HUES48 (cell line): ENCODE measurements around the gene FZD2.
"Not testable (repeated sequence)": the region's sequence is repeated elsewhere in the genome, so short reads cannot be mapped to it uniquely, and the experiment has no call there.

Experiments used
- H3K27ac ChIP-seq: one replicate; pipeline ENCODE4 v1.7.0; 2013; ENCODE audit warnings: low read depth, low read length, inconsistent platforms
- H3K27me3 ChIP-seq: 2 replicates; pipeline ENCODE4 v1.6.1; 2013; ENCODE audit warnings: mild to moderate bottlenecking, low read length; ENCODE audit not compliant: control insufficient read depth, insufficient read depth
- H3K36me3 ChIP-seq: 2 replicates; pipeline ENCODE4 v1.6.1; 2013; ENCODE audit warnings: low read length; ENCODE audit not compliant: control insufficient read depth, insufficient read depth
- H3K4me1 ChIP-seq: 2 replicates; pipeline ENCODE4 v1.6.1; 2013; ENCODE audit warnings: mild to moderate bottlenecking, low read length; ENCODE audit not compliant: control insufficient read depth, insufficient read depth
- H3K4me3 ChIP-seq: 2 replicates; pipeline ENCODE4 v1.5.1; 2013; ENCODE audit warnings: mild to moderate bottlenecking, low read depth, low read length
- H3K9ac ChIP-seq: 2 replicates; pipeline ENCODE4 v1.6.1; 2013; ENCODE audit warnings: mild to moderate bottlenecking, low read depth, low read length, moderate library complexity
- H3K9me3 ChIP-seq: 2 replicates; pipeline ENCODE4 v1.6.1; 2013; ENCODE audit warnings: low read length; ENCODE audit not compliant: control insufficient read depth, insufficient read depth

The FZD2 gene

DNA sequence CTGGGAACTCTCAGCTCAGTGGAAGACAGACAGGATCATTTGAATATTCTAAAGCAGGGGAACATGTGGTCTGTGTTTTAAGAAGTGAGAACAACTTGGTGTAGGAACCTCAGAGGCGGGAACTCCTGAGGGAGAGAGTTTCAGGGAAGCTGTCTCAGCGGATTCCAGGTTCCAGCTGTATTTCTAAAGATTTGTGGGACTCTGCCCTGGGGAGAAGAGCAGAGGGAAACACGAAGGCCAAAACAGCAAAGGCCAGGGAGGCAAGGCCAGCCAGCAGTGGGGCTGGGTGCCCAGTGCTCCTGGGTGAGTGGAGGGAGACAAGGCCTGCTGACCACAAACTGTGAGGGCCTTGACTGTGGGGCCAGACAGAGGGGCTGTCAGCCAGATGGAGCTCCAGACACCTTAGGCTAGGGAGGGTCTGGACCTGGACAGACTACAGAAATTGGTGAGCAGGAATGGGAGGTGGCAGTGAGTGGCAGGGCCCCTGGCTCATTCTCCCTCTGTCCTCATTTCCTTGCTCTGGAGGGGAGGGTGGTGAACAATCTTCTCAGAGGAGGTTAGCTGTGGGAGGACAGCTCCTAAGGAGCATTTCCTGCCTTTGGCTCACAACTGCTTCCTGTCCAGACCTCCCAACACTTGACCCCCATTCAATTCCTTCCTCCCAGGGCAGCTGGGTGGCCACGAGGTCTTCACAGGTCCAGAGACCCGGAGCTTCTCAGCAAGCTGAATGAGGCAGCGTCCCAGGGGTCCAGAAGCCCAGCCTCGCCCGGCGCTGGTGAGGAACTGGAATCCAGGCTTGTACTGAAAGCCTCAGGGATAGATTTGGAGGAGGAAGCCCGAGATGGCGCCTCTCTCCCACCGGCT lies 21.0 kb upstream of the FZD2 start:
- H3K9ac ChIP-seq: no peak overlapping the region
- peaks cover 57% of the 10 kb centered on the region for H3K27me3 ChIP-seq
- peaks cover 26% of the 10 kb centered on the region for H3K4me1 ChIP-seq
- H3K36me3 ChIP-seq: no peaks in the 10 kb centered on the region
- peak overlapping the region; percentile 40 for H3K27ac ChIP-seq
- H3K4me3 ChIP-seq: no peak overlapping the region
- H3K9me3 ChIP-seq: no peaks in the 10 kb centered on the region

GRCh38 chr17:44537922-44538321 lies 19.4 kb upstream of the FZD2 start:
- H3K9me3 ChIP-seq, H3K9ac ChIP-seq, H3K4me3 ChIP-seq, H3K36me3 ChIP-seq, H3K27ac ChIP-seq: not testable (repeated sequence)
- H3K27me3 ChIP-seq: peaks cover 73% of the 10 kb centered on the region
- H3K4me1 ChIP-seq: peaks cover 42% of the 10 kb centered on the region

- Histone ChIP-seq H3K27me3 (peaks cover 76% of the 10 kb centered on the region), H3K4me1 (peaks cover 53% of the 10 kb centered on the region), H3K27ac (peak overlapping the region; percentile 95), H3K36me3 (no peaks in the 10 kb centered on the region), H3K9ac (no peak overlapping the region), H3K4me3 (peak overlapping the region; percentile 40), H3K9me3 (no peaks in the 10 kb centered on the region)
These were observed 17.6 kb upstream of the FZD2 start for GRCh38 chr17:44539673-44540072.

- Histone ChIP-seq H3K36me3 (no peaks in the 10 kb centered on the region), H3K27me3 (peaks cover 82% of the 10 kb centered on the region), H3K4me3 (peak overlapping the region; percentile 19; the same call in 1 of the 2 replicates), H3K27ac (peak overlapping the region; percentile 95), H3K9ac (no peak overlapping the region), H3K9me3 (no peaks in the 10 kb centered on the region), H3K4me1 (peaks cover 58% of the 10 kb centered on the region)
These were observed 16.8 kb upstream of the FZD2 start for GRCh38 chr17:44540246-44541084.

- Histone ChIP-seq H3K4me3 (peak overlapping the region; percentile 28; the same call in 1 of the 2 replicates), H3K36me3 (no peaks in the 10 kb centered on the region), H3K9ac (no peak overlapping the region), H3K4me1 (peaks cover 54% of the 10 kb centered on the region), H3K27ac (peak overlapping the region; percentile 78), H3K9me3 (no peaks in the 10 kb centered on the region), H3K27me3 (peaks cover 83% of the 10 kb centered on the region)
These were observed 15.3 kb upstream of the FZD2 start for GRCh38 chr17:44541884-44542581.

DNA sequence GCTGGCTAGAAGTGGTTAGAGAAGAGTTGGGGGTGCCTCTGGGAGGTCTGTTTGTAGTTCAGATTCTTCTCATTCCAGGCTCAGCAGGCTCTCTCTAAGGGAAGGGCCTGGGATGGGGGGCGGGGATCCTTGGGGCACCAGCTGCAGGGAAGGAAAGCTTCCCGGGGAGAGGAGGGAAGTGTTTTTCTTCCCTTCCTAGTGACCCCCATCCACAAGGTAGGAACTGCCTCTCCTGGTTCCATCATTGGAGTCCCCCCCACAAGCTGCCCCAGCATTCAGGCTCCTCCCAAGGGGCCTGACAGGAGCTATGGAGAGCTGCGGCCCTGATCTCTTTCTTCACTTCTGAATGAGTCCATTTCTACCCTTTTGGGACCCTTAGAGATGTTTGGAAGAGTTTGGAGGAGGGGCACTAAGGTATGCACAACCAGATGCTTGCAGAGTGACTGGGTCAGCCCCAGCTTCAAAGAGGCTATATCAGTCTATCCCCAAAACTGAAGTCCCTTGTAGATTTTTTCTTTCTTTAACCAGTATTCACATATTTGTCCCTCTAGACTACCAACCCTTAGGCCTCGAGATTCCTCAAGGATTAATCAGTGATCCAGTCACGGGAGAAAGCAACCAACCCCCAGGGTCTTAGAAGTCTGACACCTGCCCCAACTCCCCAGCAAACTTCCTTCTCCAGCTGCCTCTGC lies 13.9 kb upstream of the FZD2 start:
- Histone ChIP-seq H3K4me3 (peak overlapping the region; percentile 53), H3K9me3 (no peaks in the 10 kb centered on the region), H3K27me3 (peaks cover 76% of the 10 kb centered on the region), H3K27ac (peak overlapping the region; percentile 96), H3K9ac (no peak overlapping the region; the same call in 1 of the 2 replicates), H3K36me3 (no peaks in the 10 kb centered on the region), H3K4me1 (peaks cover 65% of the 10 kb centered on the region)

DNA sequence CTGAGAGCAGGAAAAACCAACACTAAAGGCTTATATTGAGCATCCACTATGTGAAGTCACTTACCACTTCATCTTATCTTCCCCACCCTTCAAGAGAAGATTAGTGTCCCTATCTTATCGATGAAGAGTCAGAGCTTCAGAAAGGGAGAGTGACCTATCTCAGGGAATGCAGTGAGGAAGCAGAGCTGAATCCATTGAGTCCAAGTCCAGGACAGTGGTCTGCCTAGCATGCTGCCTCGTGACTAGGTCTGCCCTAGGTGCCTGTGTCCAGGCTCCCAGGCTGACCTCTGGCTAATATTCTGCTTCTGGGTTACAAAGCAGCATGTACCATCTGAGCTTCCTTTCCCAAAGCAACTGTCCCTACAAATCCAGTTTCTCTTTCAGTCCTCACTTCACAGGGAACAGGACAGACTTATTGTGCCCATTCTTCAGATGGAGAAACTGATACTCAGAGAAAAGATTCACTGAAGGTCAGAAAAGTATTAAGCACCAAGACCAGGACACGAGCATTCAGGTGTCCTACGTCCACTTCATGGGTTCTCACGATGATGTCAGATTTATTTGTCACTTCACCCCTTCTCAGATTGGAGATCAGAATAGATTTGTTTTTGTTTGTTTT lies 13.3 kb upstream of the FZD2 start:
- Histone ChIP-seq H3K9ac (no peak overlapping the region), H3K27ac (peak overlapping the region; percentile 96), H3K4me1 (peaks cover 69% of the 10 kb centered on the region), H3K9me3 (no peaks in the 10 kb centered on the region), H3K4me3 (peak overlapping the region; percentile 53), H3K36me3 (no peaks in the 10 kb centered on the region), H3K27me3 (peaks cover 76% of the 10 kb centered on the region)

DNA sequence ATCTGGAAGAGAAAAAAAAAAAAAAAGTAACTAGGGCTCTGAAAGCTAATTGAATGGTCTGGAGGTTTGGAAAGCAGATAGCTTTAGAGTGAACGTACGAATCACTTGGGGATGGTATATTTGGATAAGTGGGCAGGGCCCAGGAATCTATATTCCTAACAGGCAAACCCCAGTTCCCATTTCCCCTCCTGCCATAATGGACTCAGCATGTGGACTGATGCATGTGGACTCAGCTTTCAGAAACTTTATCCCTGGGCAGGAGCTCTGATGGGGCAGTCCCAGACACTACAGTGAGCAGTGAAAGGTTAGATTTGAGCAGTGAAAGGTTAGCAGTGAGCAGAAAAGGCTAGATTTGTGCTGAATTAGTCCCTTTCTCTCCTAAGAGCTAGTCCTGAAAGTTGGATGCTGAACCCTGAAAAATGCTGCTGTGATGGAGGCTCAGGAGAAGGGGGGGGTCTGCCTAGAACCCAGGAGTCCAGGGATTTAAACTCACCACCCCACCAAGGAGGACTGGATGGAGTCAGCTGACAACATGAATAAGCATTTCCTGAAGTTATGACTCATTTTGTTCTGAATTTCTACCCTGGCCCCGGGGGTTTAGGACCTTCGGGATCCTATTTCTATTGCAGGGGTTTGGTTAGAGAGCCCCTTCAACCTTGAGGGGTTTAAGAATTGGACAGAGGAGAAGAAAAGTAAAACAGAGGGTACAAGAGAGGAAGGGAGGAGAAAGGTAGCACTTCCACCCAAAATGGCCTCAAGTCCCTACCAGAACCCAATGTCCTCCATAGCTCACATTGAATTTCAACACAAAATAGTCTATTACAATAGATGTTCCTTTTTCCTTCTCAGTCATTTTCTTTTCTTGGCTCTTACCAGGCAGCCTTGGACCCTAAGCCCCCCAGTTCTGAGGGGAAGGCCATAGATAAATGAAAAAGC lies 10.3 kb upstream of the FZD2 start:
- Histone ChIP-seq H3K9ac (no peak overlapping the region), H3K27me3 (peaks cover 76% of the 10 kb centered on the region), H3K36me3 (no peaks in the 10 kb centered on the region), H3K4me3 (no peak overlapping the region), H3K9me3 (no peaks in the 10 kb centered on the region), H3K4me1 (peaks cover 65% of the 10 kb centered on the region), H3K27ac (peak overlapping the region; percentile 85)

- Histone ChIP-seq H3K4me3 (no peak overlapping the region), H3K9me3 (no peaks in the 10 kb centered on the region), H3K4me1 (peaks cover 57% of the 10 kb centered on the region), H3K27ac (peak overlapping the region; percentile 85), H3K27me3 (peaks cover 71% of the 10 kb centered on the region), H3K36me3 (no peaks in the 10 kb centered on the region), H3K9ac (no peak overlapping the region)
These were observed 9.5 kb upstream of the FZD2 start for GRCh38 chr17:44547625-44548267.
